HG02840 (cell line): ENCODE results near the gene MRPL17.
"Not testable (repeated sequence)": the region's sequence is repeated elsewhere in the genome, so short reads cannot be mapped to it uniquely, and the experiment has no call there.

ENCODE experiments used
- ATAC-seq: cut with Tn5 transposase; IDR thresholded peaks from one replicate; pipeline ENCODE4 v1.9.1; 2021; ENCODE audit warnings: mild to moderate bottlenecking, moderate library complexity, moderate number of reproducible peaks; ENCODE audit not compliant: unreplicated experiment, low FRiP score

The MRPL17 gene

DNA sequence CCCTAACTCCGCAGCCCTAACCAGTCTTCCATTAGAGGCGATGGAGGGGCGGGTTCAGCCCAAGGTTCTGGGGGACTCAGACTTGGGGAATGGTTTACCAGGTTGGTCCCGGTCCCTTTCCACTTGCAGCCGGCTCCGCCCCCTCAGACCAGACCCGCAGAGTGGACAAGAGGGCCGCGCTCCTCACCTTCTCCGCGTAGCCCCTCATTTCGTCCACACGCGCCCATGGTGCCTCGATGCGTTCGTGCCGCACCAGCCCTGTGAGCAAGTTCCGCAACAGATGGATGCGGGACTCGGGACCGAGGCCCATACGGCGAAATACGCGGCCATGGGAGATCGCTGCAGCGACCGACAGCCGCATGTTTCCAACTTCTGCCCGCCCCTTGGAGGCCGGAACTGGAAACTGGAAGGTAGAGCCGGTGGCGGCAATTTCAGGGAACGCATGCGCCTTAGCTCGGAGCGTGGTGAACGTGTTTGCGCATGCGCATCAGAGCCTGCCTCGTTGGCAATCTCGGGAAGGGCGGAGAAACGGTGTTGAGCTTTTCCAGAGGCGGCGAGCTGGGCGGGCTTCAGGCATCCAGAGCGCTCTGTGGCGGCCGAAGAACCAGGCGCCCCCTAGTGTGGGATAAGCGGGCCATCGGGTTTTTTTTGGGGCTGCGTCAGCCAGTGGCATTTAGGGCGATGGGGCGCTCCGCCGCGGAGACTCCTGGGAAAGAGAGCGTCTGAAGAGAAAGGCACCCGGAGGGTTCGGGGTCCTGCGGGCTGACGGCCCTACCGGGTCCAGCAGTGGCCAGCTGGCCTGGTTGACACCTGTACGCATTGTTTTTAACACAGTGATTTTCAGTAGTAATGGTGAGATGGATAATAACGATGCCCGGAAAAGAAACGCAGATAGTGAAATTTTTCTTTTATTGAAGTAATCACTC, at the start of gene MRPL17:
TSS of gene MRPL17 (minus strand) at position 405 of the 926 bp plus-strand sequence. CDS start at position 361, 44 bp downstream.
- peak; percentile 96 for ATAC-seq

DNA sequence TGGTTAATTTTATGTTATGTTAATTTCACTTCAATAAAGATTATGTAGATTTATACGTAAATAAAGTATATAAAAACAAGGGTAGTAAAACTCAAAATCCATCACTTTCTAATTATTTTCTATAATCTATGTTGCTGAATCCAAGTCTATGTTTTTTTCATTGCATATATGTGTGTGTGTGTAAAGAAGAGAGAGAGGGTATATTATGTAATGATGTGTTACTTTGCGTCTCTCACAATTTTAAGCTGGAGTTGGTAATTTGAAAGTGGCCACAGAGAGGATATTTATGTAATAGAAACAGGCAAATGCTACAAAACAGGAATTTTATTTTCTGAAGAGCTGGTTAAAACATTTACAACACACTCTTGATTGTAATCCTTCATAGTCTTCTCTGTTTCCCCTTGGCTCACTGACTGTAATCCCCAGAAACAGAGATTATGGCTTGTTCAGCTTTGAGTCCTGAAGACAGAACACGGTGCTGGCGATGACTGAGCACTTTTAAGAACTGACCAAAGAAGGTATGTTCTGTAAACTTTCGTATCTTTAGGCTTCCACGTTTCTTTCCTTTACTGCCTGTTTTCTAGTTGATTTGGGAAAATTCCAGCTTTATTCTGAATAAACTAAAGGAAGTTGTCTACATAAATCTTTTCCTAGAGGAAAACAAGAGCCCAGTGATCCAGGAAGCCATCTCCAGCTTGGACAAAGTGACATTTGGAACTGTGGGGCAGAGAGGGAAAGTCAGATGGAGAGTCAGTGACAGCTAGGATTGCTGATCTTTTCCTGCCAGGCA, 45.0 kb upstream of the MRPL17 start:
- ATAC-seq = no peak

DNA sequence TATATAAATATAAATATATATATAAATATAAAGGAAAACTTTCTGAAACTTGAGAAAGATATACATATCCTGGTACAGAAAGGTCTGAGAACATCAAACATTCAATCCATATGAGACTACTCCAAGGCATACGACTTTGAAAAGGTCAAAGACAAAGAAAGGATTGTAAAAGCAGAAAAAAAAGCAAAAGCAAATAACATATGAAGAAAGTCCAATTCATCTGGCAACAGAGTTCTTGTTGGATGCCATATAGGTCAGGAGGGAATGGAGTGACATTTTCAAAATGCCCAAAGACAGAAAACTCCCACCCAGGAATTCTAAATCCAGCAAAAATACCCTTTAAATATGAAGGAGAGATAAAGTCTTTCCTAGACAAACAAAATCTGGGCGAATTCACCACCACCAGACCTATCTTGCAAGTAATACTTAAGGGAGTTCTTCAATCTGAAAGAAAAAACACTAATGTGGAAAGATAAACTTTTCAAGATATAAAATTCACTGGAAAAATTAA, 42.3 kb upstream of the MRPL17 start:
- no peak for ATAC-seq

DNA sequence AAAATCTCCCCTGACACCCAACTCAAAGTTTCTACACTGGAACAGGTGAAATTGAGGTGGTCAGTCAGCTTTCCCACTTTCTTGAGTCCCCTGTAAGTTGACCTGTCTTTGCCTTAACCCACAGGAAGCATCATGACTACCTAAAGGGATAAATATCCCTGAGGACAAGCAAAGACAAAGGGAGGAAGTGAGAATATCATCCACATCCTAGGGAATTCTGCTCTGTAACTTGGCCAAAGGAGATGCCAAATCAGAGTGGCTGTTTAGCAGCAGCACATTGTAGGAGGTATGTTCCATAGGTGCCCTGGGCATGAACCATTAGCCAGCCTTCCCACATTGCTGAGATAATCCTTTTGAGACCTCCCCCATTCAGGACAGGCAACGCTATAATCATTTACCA, 40.9 kb upstream of the MRPL17 start:
- ATAC-seq = no peak

DNA sequence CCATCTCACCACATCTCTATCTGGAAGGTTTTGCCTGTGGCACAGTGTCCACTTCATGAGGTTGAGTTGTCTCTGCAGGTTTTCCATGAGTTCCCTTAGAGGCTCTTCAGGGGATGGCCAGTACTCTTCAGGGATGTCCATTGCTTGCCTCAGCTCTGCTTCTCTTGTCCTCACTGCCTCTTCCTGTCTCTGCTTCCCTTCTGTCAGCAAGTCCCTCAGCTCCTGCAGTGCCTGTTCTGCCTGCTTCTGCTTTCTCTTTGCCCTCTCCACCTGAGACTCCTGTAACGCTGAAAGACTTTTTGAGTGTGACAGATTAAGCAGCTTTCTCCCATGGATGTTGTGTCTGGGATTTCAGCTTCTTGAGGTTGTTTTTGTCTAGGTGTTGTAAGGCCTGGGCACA, 38.2 kb upstream of the MRPL17 start:
- ATAC-seq = no peak

DNA sequence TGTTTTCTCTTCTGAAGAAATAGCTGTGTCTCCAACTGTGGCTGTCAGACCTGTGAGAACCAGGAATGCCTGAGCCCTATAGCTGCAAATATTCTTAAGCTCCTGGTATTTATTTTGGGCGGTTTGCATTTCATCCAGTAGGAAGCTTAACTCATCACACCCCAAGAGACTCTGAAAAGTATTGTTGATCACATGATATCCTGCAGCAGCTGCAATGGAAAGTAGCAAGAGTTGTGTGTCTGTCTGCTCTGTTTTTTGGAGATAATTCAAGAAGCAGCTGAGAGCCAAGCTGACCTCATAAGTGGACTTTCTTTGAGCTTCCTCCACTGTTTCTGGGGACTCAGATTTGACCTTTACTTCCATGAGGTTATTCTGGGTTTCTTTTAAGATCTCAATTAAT, 36.4 kb upstream of the MRPL17 start:
- ATAC-seq = no peak

DNA sequence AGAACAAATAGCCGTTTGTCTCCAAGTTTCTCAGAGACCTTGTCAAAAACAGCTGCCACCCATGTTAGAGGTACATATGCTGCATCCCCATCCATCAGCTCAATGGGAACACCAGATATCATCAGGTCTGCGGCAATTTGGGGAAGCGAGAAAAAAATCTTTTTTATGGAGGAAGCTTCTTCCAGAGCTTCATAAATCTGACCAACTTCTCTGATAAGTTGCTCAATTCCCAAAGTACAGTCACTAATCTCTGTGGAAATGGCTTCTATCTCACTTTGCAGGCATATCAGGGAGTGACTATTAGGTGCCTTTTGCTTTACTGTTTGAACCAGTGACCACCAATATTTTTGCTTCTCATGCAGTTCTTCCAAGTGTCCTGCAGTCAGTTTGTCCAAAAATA, 34.3 kb upstream of the MRPL17 start:
- ATAC-seq = no peak

DNA sequence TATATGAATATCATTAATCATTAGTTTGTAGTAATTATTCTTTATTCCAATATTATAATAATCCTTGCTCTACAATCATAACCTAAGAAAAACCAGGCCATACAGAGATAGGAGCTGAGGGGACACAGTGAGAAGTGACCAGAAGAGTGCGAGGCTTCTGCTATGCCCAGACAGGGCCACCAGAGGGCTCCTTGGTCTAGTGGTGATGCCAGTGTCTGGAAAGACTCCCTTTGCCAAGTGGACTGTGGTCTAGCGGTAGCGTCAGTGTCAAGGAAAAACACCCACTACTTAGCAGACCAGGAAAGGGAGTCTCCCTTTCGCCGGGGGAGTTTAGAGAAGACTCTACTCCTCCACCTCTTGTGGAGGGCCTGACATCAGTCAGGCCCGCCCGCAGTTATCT, 28.4 kb upstream of the MRPL17 start:
- not testable (repeated sequence) for ATAC-seq

DNA sequence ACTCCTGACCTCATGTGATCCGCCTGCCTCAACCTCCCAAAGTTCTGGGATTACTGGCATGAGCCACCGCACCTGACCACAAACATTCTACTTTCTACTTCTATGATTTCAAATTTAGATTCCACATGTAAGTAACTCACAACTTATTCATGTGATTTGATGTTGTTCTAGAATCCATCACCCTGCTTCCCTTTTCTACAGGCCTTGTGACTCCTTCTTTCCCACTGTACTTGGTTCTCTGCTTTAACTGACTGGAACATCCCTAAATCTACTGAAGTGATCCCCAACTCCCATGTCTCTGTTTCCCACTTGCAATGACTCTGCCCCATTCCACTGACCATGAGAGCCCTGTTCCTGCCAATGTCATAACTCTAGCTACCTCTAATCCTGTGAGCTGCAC, 25.7 kb upstream of the MRPL17 start:
- no peak for ATAC-seq

DNA sequence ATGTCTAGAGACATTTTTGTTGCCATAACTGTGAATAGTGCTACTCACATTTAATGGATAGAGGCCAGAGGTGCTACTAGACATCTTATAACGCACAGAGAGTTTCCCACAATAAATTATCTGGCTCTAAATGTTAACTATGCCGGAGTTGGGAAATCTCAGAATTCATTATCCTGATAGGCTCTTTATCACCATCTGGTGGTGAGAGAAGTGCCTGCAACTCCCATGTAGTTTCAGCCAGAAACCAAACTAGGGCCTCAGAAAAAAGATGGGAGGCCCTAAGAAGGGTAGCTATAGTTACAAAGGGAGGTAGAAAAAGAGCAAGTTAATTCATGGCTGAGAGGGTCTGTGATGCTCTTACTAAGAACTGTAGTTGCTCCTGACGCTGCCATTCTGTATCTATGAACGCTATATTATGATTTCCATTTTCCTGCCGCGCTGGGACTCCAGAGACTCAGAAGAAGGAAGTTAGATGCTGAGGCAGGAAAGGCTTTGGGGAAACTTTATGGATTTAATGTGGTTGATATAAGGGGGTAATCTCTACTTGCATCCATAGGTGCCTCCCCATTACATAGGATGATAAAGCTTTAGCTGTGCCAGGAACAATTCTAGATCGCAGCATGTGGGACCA, 22.9 kb upstream of the MRPL17 start:
- ATAC-seq = no peak

DNA sequence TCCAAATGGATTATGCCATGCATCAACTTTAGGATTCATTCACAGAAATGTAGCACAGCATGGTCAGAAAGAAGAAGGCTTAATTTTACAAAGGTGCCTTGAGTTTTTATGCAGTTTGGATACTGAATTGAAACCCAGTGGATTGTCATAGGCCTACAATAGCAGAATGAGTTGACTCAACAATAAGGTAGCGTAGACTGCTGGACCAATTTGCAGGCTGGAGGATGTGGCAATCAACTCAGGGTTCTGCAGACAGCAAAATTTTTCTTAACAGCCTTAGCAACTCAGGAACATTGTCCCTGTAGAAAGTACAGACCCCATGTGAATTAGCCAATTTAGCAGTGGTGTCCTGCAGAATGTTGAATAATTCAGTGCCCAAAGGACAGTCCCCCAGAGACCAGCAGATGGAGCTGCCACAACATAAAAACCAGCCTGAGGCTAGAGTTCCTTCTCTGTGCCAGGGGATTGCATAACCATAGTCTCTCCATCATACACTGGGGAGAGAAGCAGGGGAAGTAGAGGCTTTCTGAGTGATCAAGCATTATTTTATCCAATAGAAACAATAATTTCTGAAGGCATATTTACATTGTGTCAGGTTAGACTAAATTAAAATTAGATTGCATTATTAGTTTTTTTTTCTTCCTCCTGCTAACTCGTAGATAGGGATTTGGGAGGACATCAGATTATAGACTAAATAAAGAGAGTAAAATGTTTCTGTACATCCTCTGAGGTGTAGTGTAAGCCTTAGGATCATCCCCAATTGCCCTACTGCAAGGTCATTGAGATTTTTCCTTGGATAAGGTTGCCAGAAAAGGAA, 20.3 kb upstream of the MRPL17 start:
- ATAC-seq = no peak

DNA sequence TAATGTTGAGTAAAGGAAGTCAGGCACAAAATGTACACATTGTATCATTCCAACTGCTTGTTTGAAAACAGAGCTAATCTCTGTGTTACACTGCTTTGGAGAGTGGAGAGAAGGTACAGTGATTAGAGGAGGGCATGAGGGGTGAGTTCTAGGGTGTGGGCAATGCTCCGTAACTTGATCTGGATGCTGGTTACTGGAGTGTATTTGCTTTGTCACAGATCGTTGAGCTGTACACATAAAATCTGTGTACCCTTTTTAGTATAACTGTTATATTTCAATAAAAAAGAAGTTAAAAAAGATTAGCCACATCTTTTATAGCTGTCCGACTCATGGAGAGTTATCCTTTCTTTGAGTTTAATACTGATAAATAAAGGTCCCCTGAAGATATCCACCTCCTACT, 18.8 kb upstream of the MRPL17 start:
- ATAC-seq = not testable (repeated sequence)

DNA sequence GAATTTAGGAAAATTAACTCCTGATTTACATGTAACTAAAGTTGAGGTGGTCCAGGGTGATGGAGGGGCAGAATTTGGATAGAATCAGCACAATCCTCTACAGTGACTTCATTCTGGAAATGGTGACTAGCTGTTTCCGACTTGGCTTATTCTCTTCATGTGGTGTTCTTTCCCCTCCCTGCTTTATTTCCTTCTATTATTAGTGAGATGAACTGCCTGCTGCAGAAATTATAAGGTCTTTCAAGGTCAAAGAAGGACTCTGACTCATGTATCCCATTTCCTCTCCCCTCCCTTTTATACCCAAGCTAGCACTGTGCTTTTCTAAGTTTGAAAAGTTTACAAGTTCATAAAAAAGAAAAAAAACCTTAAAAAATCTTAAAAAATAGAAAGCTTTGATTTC, 12.2 kb upstream of the MRPL17 start:
- ATAC-seq = no peak

DNA sequence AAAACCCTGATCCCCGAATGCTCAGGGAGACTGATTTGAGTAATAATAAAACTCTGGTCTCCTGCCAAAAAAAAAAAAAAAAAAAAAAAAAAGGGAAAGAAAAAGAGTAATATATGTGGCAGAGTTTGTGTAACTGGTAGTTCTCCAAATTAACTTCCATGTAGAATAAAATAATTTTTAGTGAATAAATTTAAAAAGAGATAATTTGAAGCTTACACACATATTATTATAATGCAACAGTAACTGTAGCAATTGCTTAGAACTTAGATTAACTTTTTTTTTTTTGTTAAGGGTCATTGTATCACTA, 11.0 kb upstream of the MRPL17 start:
- ATAC-seq = no peak

DNA sequence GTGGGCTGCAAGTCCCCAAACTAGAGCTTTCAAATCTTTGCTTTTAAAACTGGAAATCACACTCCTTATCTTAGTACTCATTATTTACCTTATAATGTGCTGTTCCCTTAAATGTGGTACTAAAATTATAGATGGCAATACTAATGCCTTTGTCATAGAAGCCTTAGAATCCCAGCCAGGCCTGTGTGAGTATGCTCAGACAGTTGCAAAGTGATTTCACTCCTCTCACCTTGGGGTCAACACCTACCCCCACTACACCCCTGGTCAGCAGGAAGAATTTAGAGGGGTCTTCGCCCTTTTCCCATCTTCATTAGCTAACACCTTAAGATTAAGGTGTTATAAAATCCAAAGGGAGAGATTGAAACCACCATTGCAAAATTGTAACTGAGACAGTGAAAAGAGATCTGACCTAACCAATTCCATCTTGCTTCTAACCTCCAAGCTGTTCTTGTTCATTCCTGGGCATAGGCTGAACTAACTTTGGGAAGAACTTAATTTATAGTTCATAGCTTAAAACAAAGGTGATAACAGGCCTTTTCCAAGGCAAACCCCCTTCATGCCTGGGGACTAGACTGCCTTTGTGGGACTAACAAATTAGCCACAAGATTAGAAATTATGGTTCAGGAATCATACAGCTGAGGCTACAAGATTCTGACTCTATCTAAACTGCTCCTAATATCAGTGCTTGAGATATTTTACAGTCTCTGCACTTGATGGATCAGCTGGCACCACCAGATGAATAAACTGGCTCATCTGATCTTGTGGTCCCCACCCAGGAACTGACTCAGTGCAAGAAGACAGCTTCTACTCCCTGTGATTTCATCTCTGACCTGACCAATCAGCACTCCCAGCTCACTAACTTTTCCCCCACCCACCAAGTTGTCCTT, 10.4 kb upstream of the MRPL17 start:
- ATAC-seq = no peak

DNA sequence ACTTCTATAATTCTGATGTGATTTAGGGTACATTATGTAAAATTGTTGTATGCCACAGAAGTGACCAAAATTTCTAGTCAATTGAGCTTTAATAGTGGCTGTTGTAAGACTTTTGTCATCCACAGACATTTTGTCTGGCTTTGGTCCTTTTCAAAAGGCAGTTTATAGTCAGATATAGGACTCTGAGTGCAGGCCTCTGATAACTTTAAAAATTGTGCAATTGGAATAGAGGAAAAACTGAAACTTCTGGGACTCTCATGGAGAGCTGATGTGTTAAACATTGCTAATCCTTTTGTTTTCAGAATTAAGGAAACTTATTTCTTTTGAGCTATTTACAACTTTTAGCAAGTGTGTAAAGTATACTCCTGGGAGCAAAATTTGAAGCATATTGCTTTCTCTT, 9.0 kb upstream of the MRPL17 start:
- no peak for ATAC-seq

DNA sequence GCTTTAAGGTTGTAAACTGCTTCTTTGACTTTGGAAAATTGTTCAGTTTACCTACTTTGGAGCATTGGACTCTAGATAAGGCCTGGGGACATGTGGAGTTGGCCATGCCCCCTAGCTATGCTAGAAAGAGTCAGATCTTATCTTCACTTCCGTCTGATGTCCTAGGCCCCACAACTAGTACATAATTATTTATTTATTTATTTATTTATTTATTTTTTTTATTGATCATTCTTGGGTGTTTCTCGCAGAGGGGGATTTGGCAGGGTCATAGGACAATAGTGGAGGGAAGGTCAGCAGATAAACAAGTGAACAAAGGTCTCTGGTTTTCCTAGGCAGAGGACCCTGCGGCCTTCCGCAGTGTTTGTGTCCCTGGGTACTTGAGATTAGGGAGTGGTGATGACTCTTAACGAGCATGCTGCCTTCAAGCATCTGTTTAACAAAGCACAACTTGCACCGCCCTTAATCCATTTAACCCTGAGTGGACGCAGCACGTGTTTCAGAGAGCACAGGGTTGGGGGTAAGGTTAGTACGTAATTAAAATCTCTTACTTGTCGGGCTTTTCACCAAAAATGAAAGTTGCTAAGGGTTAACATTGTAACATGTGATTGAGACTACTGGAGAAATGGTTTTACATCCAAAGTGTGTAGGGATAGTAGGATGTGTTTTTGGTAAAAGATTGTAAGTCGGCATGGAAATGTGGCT, 7.4 kb upstream of the MRPL17 start:
- ATAC-seq = not testable (repeated sequence)

DNA sequence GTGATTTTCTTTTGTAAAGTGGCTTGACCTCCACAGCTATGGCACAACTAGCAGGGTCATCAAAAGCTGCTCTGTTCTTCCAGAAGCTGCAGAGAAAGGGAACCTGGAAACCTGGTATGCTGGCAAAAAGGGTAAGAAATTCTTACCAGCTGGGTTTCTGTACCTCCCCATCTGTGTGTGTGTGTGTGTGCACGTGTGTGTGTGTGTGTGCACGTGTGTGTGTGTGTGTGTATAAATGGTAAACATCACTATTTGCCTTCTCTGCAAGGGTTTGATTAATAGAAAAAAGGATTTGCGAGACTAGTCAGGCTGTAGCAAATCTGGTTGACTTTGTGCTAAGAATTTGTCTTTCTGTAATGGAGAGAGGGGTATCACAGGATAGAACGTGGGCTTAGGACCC, 4.7 kb upstream of the MRPL17 start:
- no peak for ATAC-seq

DNA sequence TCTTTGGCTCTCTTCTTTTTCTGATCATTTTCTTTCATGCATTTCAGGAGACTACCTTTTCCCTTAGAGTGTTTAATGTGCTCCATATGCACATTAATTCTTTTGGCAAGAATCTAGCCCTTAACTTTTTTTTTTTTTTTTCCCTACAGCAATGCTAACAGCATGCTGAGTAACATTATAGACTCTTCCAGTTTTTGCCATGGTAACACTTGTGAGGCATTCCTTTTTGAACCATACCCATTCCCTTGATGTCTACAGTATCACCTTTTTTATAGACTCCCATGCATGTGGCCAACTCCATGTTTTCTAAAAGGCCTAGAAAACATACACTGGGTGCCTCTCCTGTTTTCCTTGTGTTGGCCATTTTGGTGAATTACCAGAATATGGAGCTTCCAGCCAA, 2.9 kb upstream of the MRPL17 start:
- no peak for ATAC-seq
